BLaER1 treated with 17β-estradiol and CSF1 and Interleukin-3, amounts not matched to agents 10 nM and 100 nM (cell line): ENCODE measurements around the gene MARCO.
A peak's percentile ranks its signal among the peaks of the same experiment; 100 is the strongest.

ENCODE experiments used
- H3K27ac ChIP-seq, 11 experiments: shearing (Covaris generic); formaldehyde crosslinking; 2 replicates each; pipeline ENCODE4 v1.8.1; 2022
- H3K27me3 ChIP-seq, 11 experiments: shearing (Covaris generic); formaldehyde crosslinking; 2 replicates each; pipeline ENCODE4 v1.8.1; 2022
- H3K36me3 ChIP-seq, 11 experiments: shearing (Covaris generic); formaldehyde crosslinking; 2 replicates each; pipeline ENCODE4 v1.8.1; 2022
- H3K4me1 ChIP-seq, 10 experiments: shearing (Covaris generic); formaldehyde crosslinking; 2 replicates each; pipeline ENCODE4 v1.8.1; 2022
- H3K4me2 ChIP-seq, 11 experiments: shearing (Covaris generic); formaldehyde crosslinking; 2 replicates each; pipeline ENCODE4 v1.8.1; 2022
- H3K4me3 ChIP-seq, 10 experiments: shearing (Covaris generic); formaldehyde crosslinking; 2 replicates each; pipeline ENCODE4 v1.8.1; 2022
- H3K9ac ChIP-seq, 11 experiments: shearing (Covaris generic); formaldehyde crosslinking; 2 replicates each; pipeline ENCODE4 v1.8.1; 2022
- H3K9me3 ChIP-seq, 11 experiments: shearing (Covaris generic); formaldehyde crosslinking; replicated peaks in 1 of 11; 2 replicates each; pipeline ENCODE4 v1.8.1; 2022
- H4K20me1 ChIP-seq, 11 experiments: shearing (Covaris generic); formaldehyde crosslinking; 2 replicates each; pipeline ENCODE4 v1.8.1; 2022
- Cebpa-rat ChIP-seq, 11 experiments: shearing (Covaris generic); IDR thresholded peaks; 2 replicates each; pipeline ENCODE4 v1.8.1; 2022

Gene MARCO

GRCh38 chr2:119005051-119005450 lies 63.1 kb downstream of the MARCO start:
- no peak overlapping the region for H3K9ac ChIP-seq
- H3K27me3 ChIP-seq = no peaks in the 10 kb centered on the region
- H3K4me3 ChIP-seq = no peak overlapping the region
- H3K4me1 ChIP-seq = peaks cover 0 to 19% (median 0%) of the 10 kb centered on the region in 10 experiments; a peak in 7 of 20 replicates
- H4K20me1 ChIP-seq = no peaks in the 10 kb centered on the region
- H3K36me3 ChIP-seq = no peaks in the 10 kb centered on the region
- no peak for TF ChIP-seq Cebpa-rat (IDR thresholded peaks at IDR 0.05)
- H3K4me2 ChIP-seq = peak overlapping the region in 4 of 11 experiments; percentile 7 to 21 (median 18); a peak in 4 of 22 replicates
- H3K9me3 ChIP-seq = peaks cover 6 to 21% (median 14%) of the 10 kb centered on the region in 11 experiments; a peak in 19 of 22 replicates
- H3K27ac ChIP-seq = no peak overlapping the region

- H3K9ac ChIP-seq = no peak overlapping the region
- H4K20me1 ChIP-seq = no peaks in the 10 kb centered on the region
- no peaks in the 10 kb centered on the region for H3K27me3 ChIP-seq
- H3K9me3 ChIP-seq = peaks cover 6 to 21% (median 14%) of the 10 kb centered on the region in 11 experiments; a peak in 19 of 22 replicates
- peak overlapping the region in 4 of 11 experiments; percentile 7 to 21 (median 18); a peak in 2 of 22 replicates for H3K4me2 ChIP-seq
- no peak overlapping the region for H3K27ac ChIP-seq
- peaks cover 0 to 23% (median 0%) of the 10 kb centered on the region in 10 experiments; a peak in 7 of 20 replicates for H3K4me1 ChIP-seq
- no peak overlapping the region for H3K4me3 ChIP-seq
- H3K36me3 ChIP-seq = no peaks in the 10 kb centered on the region
- TF ChIP-seq Cebpa-rat (IDR thresholded peaks at IDR 0.05) = no peak
These were observed 63.6 kb downstream of the MARCO start for GRCh38 chr2:119005555-119005954.

- H4K20me1 ChIP-seq = no peaks in the 10 kb centered on the region
- H3K27me3 ChIP-seq = peaks cover 0 to 7% (median 0%) of the 10 kb centered on the region in 11 experiments; a peak in 1 of 22 replicates
- no peak overlapping the region for H3K9ac ChIP-seq
- H3K4me3 ChIP-seq = no peak overlapping the region
- H3K9me3 ChIP-seq = peaks cover 6 to 21% (median 14%) of the 10 kb centered on the region in 11 experiments; a peak in 19 of 22 replicates
- no peak for TF ChIP-seq Cebpa-rat (IDR thresholded peaks at IDR 0.05)
- H3K4me2 ChIP-seq = peak overlapping the region in 1 of 11 experiments; percentile 5; a peak in 1 of 22 replicates
- peaks cover 0 to 29% (median 0%) of the 10 kb centered on the region in 10 experiments; a peak in 7 of 20 replicates for H3K4me1 ChIP-seq
- H3K27ac ChIP-seq = no peak overlapping the region
- H3K36me3 ChIP-seq = no peaks in the 10 kb centered on the region
These were observed 64.4 kb downstream of the MARCO start for GRCh38 chr2:119006441-119006840.

- no peak overlapping the region for H3K9ac ChIP-seq
- no peak overlapping the region for H3K4me3 ChIP-seq
- H3K36me3 ChIP-seq = no peaks in the 10 kb centered on the region
- H4K20me1 ChIP-seq = no peaks in the 10 kb centered on the region
- H3K4me2 ChIP-seq = no peak overlapping the region
- no peak overlapping the region for H3K27ac ChIP-seq
- no peak for TF ChIP-seq Cebpa-rat (IDR thresholded peaks at IDR 0.05)
- peaks cover 0 to 13% (median 0%) of the 10 kb centered on the region in 11 experiments; a peak in 2 of 22 replicates for H3K27me3 ChIP-seq
- H3K9me3 ChIP-seq = peaks cover 6 to 21% (median 14%) of the 10 kb centered on the region in 11 experiments; a peak in 19 of 22 replicates
- peaks cover 0 to 34% (median under 1%) of the 10 kb centered on the region in 10 experiments; a peak in 12 of 20 replicates for H3K4me1 ChIP-seq
These were observed 66.1 kb downstream of the MARCO start for GRCh38 chr2:119008108-119008507.

- H3K4me3 ChIP-seq = no peak overlapping the region
- peaks cover 0 to 43% (median 9%) of the 10 kb centered on the region in 10 experiments; a peak in 14 of 20 replicates for H3K4me1 ChIP-seq
- H3K9ac ChIP-seq = no peak overlapping the region
- H3K4me2 ChIP-seq = no peak overlapping the region
- H4K20me1 ChIP-seq = no peaks in the 10 kb centered on the region; a peak in 1 of 22 replicates
- H3K9me3 ChIP-seq = peaks cover 6 to 15% (median 9%) of the 10 kb centered on the region in 11 experiments; a peak in 19 of 22 replicates
- peaks cover 0 to 13% (median 0%) of the 10 kb centered on the region in 11 experiments; a peak in 2 of 22 replicates for H3K27me3 ChIP-seq
- no peak for TF ChIP-seq Cebpa-rat (IDR thresholded peaks at IDR 0.05)
- H3K27ac ChIP-seq = no peak overlapping the region
- H3K36me3 ChIP-seq = no peaks in the 10 kb centered on the region
These were observed 67.1 kb downstream of the MARCO start for GRCh38 chr2:119009110-119009509.

GRCh38 chr2:119010336-119010735 lies 68.3 kb downstream of the MARCO start:
- no peak overlapping the region for H3K4me2 ChIP-seq
- H4K20me1 ChIP-seq = no peaks in the 10 kb centered on the region; a peak in 1 of 22 replicates
- peaks cover 0 to 8% (median 0%) of the 10 kb centered on the region in 11 experiments; a peak in 3 of 22 replicates for H3K9me3 ChIP-seq
- no peak for TF ChIP-seq Cebpa-rat (IDR thresholded peaks at IDR 0.05)
- peaks cover 0 to 31% (median 9%) of the 10 kb centered on the region in 10 experiments; a peak in 14 of 20 replicates for H3K4me1 ChIP-seq
- H3K27me3 ChIP-seq = peaks cover 0 to 13% (median 0%) of the 10 kb centered on the region in 11 experiments; a peak in 2 of 22 replicates
- H3K4me3 ChIP-seq = no peak overlapping the region
- H3K9ac ChIP-seq = no peak overlapping the region
- H3K36me3 ChIP-seq = no peaks in the 10 kb centered on the region
- H3K27ac ChIP-seq = no peak overlapping the region

- peaks cover 0 to 13% (median 0%) of the 10 kb centered on the region in 11 experiments; a peak in 2 of 22 replicates for H3K27me3 ChIP-seq
- H3K9me3 ChIP-seq = peaks cover 0 to 8% (median 0%) of the 10 kb centered on the region in 11 experiments; a peak in 2 of 22 replicates
- H3K9ac ChIP-seq = no peak overlapping the region
- H3K27ac ChIP-seq = no peak overlapping the region
- H3K4me2 ChIP-seq = peak overlapping the region in 7 of 11 experiments; percentile 5 to 54 (median 40); a peak in 10 of 22 replicates
- TF ChIP-seq Cebpa-rat (IDR thresholded peaks at IDR 0.05) = no peak
- no peak overlapping the region; a peak in 1 of 20 replicates for H3K4me3 ChIP-seq
- peaks cover 0 to 27% (median 8%) of the 10 kb centered on the region in 10 experiments; a peak in 14 of 20 replicates for H3K4me1 ChIP-seq
- no peaks in the 10 kb centered on the region; a peak in 1 of 22 replicates for H4K20me1 ChIP-seq
- H3K36me3 ChIP-seq = no peaks in the 10 kb centered on the region
These were observed 69.3 kb downstream of the MARCO start for GRCh38 chr2:119011162-119011909.

GRCh38 chr2:119011910-119012209 lies 69.9 kb downstream of the MARCO start:
- Histone ChIP-seq H3K4me2 (peak overlapping the region in 7 of 11 experiments; percentile 5 to 54 (median 40); a peak in 6 of 22 replicates), H3K9ac (no peak overlapping the region), H3K4me1 (peaks cover 0 to 27% (median 8%) of the 10 kb centered on the region in 10 experiments; a peak in 14 of 20 replicates), H4K20me1 (no peaks in the 10 kb centered on the region; a peak in 1 of 22 replicates), H3K27me3 (peaks cover 0 to 13% (median 0%) of the 10 kb centered on the region in 11 experiments; a peak in 2 of 22 replicates), H3K9me3 (peaks cover 0 to 8% (median 0%) of the 10 kb centered on the region in 11 experiments; a peak in 2 of 22 replicates), H3K36me3 (no peaks in the 10 kb centered on the region), H3K27ac (no peak overlapping the region), H3K4me3 (no peak overlapping the region)
- TF ChIP-seq Cebpa-rat (IDR thresholded peaks at IDR 0.05) = no peak
